Measurements from ENCODE around the gene CD300LB. TPM values are rescaled to one million over a fixed set of nuclear protein-coding genes. Genes with fewer than 3 reads are reported as not detected.

The CD300LB gene
- total RNA-seq, 1 experiment from 2014 or later: not detected

DNA sequence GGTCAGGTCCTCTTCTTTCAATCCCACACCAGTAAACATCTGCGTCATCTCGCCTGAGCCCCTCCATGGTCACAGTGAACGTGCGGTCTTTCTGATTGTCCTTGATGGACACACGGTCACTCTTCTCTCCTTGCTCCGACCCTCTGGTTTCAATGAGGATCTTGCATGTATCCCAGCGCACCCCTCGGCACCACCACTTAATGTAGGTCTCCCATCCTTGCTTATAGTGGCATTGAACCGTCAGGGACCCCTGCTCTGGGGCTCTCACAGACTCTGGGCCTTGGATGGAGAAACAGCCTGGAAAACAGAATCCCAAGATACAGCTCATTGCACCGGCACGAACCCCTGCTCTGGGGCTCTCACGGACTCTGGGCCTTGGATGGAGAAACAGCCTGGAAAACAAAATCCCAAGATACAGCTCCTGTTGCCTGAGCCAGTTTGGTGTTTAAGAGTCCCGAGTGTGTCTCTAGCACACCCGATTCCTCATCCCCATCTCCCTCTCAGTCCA is 5.4 kb downstream of the CD300LB start:
- no TSS peak for BruUV-seq (replicated peaks)
- TF ChIP-seq EZH2 (IDR thresholded peaks at IDR 0.05; ENCODE audit: borderline replicate concordance, low read depth, low read length, poor library complexity, severe bottlenecking): no peak
- TF ChIP-seq, protein P1, sequence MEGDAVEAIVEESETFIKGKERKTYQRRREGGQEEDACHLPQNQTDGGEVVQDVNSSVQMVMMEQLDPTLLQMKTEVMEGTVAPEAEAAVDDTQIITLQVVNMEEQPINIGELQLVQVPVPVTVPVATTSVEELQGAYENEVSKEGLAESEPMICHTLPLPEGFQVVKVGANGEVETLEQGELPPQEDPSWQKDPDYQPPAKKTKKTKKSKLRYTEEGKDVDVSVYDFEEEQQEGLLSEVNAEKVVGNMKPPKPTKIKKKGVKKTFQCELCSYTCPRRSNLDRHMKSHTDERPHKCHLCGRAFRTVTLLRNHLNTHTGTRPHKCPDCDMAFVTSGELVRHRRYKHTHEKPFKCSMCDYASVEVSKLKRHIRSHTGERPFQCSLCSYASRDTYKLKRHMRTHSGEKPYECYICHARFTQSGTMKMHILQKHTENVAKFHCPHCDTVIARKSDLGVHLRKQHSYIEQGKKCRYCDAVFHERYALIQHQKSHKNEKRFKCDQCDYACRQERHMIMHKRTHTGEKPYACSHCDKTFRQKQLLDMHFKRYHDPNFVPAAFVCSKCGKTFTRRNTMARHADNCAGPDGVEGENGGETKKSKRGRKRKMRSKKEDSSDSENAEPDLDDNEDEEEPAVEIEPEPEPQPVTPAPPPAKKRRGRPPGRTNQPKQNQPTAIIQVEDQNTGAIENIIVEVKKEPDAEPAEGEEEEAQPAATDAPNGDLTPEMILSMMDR (conservative IDR thresholded peaks at IDR 0.05; ENCODE audit: low read depth, low read length): no peak
- no peaks in the 10 kb centered on the region for H3K4me1 ChIP-seq (ENCODE audit: insufficient read depth, low read length, poor library complexity, severe bottlenecking)
- no peaks in the 10 kb centered on the region for H3K36me3 ChIP-seq (ENCODE audit: insufficient read depth, low read length, poor library complexity, severe bottlenecking)
- intact Hi-C loops (cut with micrococcal nuclease; ENCODE audit: unreplicated experiment): no loop called here
- H3K9me3 ChIP-seq (ENCODE audit: low read depth, low read length, poor library complexity, severe bottlenecking): no peaks in the 10 kb centered on the region
- ChIA-PET CTCF (no interaction called here), POLR2A (ENCODE audit: low non-redundant PET) (no interaction called here)
- H3K27me3 ChIP-seq (replicated peaks; ENCODE audit: insufficient read depth, low read depth, low read length, poor library complexity): peaks cover 52% of the 10 kb centered on the region
- H3K4me3 ChIP-seq (ENCODE audit: low read depth, low read length, poor library complexity, severe bottlenecking): no peak overlapping the region
- H3K27ac ChIP-seq (ENCODE audit: low read depth, low read length, poor library complexity, severe bottlenecking): no peak overlapping the region
- DNase-seq (ENCODE audit: low spot score): no peak

GRCh38 chr17:74525465-74525725 is 5.9 kb downstream of the CD300LB start:
- H3K36me3 ChIP-seq (ENCODE audit: insufficient read depth, low read length, poor library complexity, severe bottlenecking): no peaks in the 10 kb centered on the region
- no peak for DNase-seq (ENCODE audit: low spot score)
- ChIA-PET POLR2A (ENCODE audit: low non-redundant PET) (no interaction called here), CTCF (no interaction called here)
- TF ChIP-seq, protein P1 (conservative IDR thresholded peaks at IDR 0.05; ENCODE audit: low read depth, low read length): no peak
- TF ChIP-seq EZH2 (IDR thresholded peaks at IDR 0.05; ENCODE audit: borderline replicate concordance, low read depth, low read length, poor library complexity, severe bottlenecking): no peak
- intact Hi-C loops (cut with micrococcal nuclease; ENCODE audit: unreplicated experiment): no loop called here
- BruUV-seq (replicated peaks): no TSS peak
- no peaks in the 10 kb centered on the region for H3K4me1 ChIP-seq (ENCODE audit: insufficient read depth, low read length, poor library complexity, severe bottlenecking)
- H3K27ac ChIP-seq (ENCODE audit: low read depth, low read length, poor library complexity, severe bottlenecking): no peak overlapping the region
- no peak overlapping the region for H3K4me3 ChIP-seq (ENCODE audit: low read depth, low read length, poor library complexity, severe bottlenecking)
- no peaks in the 10 kb centered on the region for H3K9me3 ChIP-seq (ENCODE audit: low read depth, low read length, poor library complexity, severe bottlenecking)
- H3K27me3 ChIP-seq (replicated peaks; ENCODE audit: insufficient read depth, low read depth, low read length, poor library complexity): peaks cover 55% of the 10 kb centered on the region

DNA sequence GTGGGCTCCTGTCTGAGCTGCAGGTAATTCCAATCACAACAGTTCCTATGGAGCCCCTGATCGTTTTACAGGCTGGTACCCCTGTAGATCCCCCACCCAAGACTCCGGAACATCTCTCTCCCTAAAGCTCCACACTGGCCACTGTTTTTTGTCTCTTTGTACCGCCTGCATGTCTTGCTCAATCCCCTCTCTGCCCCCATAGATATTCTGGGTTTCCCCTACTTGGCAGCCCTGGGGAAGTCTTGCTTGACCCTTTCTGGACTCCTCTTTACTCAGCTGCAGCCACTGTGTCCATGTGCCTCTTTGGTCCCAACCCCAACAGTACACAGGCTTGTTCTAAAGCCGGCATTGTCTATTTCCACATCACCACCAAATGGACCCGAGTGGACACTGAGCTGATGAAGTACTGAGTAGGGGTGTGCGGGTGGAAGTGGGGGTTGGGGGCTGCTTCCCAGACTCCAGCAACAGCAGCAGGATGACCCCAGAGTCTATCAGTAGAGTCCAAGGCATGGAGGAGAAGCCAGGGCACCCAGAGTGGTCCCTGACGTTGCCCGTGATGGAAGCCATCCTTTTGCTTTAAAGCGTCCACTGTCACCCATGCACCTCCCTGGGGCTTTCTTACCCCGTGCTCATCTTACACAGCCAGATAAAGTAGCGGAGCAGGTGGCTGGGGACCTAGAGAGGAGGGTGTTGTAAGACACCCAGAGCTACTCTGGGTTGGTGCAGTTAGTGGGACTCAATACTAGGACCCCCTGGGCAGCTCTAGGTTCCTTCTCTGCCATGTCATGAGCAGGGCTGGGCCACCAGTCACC is 6.4 kb downstream of the CD300LB start:
- ChIA-PET CTCF (no interaction called here), POLR2A (ENCODE audit: low non-redundant PET) (no interaction called here)
- Histone ChIP-seq H3K9me3 (ENCODE audit: low read depth, low read length, poor library complexity, severe bottlenecking) (no peaks in the 10 kb centered on the region), H3K36me3 (ENCODE audit: insufficient read depth, low read length, poor library complexity, severe bottlenecking) (no peaks in the 10 kb centered on the region), H3K27ac (ENCODE audit: low read depth, low read length, poor library complexity, severe bottlenecking) (no peak overlapping the region), H3K27me3 (replicated peaks; ENCODE audit: insufficient read depth, low read depth, low read length, poor library complexity) (peaks cover 55% of the 10 kb centered on the region), H3K4me1 (ENCODE audit: insufficient read depth, low read length, poor library complexity, severe bottlenecking) (no peaks in the 10 kb centered on the region), H3K4me3 (ENCODE audit: low read depth, low read length, poor library complexity, severe bottlenecking) (no peak overlapping the region)
- no peak for TF ChIP-seq EZH2 (IDR thresholded peaks at IDR 0.05; ENCODE audit: borderline replicate concordance, low read depth, low read length, poor library complexity, severe bottlenecking)
- TF ChIP-seq, protein P1 (conservative IDR thresholded peaks at IDR 0.05; ENCODE audit: low read depth, low read length): no peak
- BruUV-seq (replicated peaks): no TSS peak
- DNase-seq (ENCODE audit: low spot score): no peak
- intact Hi-C loops (cut with micrococcal nuclease; ENCODE audit: unreplicated experiment): no loop called here

All from A673 (cell line).